Stimulated activated naive CD4-positive, alpha-beta T cell treated with Interleukin-2 at 50 U/mL for 16 hours (primary cell): ENCODE measurements around the gene SPC25.
A peak's percentile ranks its signal among the peaks of the same experiment; 100 is the strongest.
"Not testable (repeated sequence)": the region's sequence is repeated elsewhere in the genome, so short reads cannot be mapped to it uniquely, and the experiment has no call there.

ENCODE experiments used
- DNase-seq: peaks from one replicate; lab custom pipeline; 2025; lab: John Stamatoyannopoulos, UW

Gene SPC25, protein sequence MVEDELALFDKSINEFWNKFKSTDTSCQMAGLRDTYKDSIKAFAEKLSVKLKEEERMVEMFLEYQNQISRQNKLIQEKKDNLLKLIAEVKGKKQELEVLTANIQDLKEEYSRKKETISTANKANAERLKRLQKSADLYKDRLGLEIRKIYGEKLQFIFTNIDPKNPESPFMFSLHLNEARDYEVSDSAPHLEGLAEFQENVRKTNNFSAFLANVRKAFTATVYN

GRCh38 chr2:168890006-168890782 lies at the start of gene SPC25:
SPC25 (minus strand) TSS chr2:168890430; CDS start chr2:168889519, 911 bp downstream.
- peak; percentile 80 for DNase-seq

- no peak for DNase-seq
Observed at GRCh38 chr2:168939918-168940317, 49.7 kb upstream of the SPC25 start.

DNA sequence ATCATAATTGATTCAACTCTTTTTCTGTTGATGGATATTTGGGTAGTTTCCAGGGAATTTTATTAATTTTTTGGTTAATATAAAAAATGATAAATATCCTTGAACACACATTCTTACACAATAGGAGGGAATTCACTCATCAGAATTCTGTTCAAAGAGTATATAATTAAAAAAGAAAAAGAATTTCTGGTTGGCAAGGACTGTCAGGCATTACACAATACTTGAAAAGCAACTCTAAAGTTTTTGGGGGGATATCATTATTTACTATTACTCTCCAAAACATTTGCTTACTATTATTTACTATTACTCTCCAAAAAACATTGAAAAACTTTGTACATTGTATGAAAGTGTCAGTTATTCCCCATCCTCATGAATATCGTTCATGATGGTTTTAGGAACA lies 48.8 kb upstream of the SPC25 start:
- DNase-seq: no peak

- no peak for DNase-seq
Observed at GRCh38 chr2:168935810-168936581, 45.8 kb upstream of the SPC25 start.

DNA sequence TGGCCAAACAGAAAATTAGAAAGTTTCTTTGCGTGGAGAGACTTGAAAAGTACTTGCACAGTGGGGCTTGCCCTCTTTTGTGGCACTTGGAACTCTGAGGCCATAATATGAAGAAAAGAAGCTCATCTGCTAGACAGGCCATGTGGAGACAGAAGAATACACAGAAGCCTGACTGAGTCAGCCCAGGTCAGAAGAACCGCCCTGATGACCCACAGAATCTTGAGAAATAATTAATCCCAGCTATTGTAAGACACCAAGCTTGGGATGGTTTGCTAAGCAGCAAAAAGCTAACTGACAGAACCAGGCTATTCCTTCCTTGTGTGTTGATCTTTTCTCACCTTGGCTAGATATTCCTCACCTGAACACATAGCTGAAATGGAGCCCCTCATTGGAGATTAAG lies 44.6 kb upstream of the SPC25 start:
- DNase-seq: no peak

DNA sequence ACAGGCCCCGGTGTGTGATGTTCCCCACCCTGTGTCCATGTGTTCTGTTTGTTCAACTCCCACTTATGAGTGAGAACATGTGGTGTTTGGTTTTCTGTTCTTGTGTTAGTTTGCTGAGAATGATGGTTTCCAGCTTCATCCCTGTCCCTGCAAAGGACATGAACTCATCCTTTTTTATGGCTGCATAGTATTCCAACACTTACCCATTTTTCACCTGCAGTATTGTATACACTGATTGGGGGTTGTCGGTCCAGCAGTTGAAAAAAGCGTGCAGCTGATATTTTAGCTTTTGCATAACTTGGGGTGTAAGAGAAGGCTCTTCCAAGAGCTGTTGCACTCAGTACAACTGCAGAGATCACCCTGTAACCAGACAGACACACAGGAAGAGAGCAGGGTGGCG lies 41.9 kb upstream of the SPC25 start:
- not testable (repeated sequence) for DNase-seq

DNA sequence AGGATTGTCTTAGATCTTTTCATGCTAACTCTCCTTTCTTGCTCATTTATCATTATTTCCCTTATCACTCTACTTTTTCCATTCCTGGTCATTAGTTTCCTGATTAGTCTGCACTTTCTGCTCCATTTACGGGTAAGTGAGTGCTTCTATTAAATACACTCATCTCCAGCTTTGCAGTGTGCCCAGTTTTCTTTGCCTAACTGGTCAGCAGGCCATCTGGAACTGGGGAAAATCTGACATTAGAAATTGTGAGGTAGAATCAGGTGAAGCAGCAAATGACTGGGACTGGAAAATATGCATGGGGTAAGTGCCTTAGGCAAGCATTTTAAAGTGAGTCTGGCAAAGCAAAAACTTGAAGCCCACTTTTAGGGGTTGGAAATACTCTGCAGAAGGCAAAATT lies 40.0 kb upstream of the SPC25 start:
- no peak for DNase-seq

- no peak for DNase-seq
Observed at GRCh38 chr2:168929031-168929430, 38.8 kb upstream of the SPC25 start.

GRCh38 chr2:168928113-168928831 lies 38.0 kb upstream of the SPC25 start:
- DNase-seq: no peak

- no peak for DNase-seq
Observed at GRCh38 chr2:168926621-168927386, 36.6 kb upstream of the SPC25 start.

GRCh38 chr2:168920504-168921157 lies 30.4 kb upstream of the SPC25 start:
- DNase-seq: no peak

- no peak for DNase-seq
Observed at GRCh38 chr2:168916331-168916675, 26.1 kb upstream of the SPC25 start.

DNA sequence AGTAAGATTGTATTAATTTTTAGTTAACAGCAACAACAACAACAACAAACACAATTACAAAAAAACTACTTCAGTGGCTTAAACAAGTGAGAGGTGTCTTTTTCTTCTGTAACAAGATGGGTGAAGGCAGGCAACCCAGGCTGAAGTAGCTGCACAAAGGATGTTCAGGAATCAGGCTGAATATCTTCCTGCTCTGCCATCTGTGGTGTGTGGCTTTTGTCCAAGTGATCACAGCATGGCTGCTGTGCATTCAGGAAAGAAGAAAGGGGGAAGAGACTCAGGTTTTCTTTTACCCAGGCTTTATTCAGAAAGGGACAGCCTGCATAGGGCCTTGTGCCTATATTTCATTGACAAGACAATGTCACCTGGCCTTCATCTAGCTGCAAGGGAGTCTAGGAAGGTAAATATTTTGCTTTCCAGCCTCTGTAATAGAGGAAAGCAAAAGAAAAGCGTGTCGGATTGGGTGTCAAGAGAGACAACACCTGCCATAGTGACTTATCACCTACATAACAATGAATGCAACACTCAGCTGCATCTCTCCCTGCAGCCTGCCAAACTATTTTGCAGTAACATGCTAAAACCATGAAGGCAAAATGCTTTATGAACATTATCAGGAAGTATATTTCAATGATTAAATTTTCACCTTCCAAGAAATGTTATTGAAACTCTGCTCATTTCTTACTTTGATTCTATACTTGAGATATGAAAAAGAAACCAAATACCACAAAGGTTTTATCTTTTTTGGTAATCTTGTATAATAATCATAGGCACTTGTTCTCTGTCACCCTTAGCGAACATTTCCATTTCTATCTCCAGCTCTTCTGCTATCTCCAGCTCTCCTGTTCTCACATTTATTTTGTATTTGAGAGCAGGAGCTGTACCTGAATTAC lies 25.5 kb upstream of the SPC25 start:
- no peak for DNase-seq

DNA sequence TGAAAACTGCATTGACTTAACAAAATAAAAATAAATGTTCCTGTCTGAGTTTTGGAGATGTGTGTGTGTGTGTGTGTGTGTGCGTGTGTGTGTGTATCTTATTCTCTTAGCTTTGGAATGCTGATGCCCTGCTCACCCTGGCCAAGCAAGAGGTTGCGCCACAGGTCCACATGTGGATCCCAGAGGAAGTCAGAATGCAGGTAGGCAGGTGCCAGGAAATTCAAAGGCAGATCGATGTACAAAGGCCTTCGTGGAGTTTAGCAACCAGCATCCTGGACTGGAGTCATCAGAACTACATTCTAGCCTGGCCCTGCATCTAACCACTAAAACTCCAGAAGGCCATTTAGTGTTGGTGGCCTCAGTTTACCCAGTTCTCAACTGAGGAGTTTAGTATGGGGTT lies 23.3 kb upstream of the SPC25 start:
- DNase-seq: no peak

- DNase-seq: no peak
Observed at GRCh38 chr2:168912901-168913369, 22.7 kb upstream of the SPC25 start.

DNA sequence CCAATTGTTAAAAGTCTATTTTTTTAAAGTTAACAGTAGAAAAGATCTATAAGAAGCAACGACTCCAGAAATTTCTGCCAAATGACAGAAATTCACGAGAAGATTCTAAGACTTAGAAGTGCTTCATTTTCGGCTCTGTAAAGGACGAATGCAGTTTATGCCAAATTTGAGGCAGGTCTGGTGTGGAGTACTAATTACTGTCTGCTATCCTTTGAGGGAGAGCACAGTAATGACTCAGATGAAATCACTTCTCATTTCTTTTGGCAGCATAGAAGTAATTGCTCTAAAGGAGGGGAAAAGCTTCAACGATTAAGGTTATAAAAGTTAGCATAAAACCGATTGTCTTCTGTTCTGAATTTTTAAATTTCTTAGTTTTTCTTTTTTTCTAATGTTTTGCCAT lies 22.2 kb upstream of the SPC25 start:
- no peak for DNase-seq

DNA sequence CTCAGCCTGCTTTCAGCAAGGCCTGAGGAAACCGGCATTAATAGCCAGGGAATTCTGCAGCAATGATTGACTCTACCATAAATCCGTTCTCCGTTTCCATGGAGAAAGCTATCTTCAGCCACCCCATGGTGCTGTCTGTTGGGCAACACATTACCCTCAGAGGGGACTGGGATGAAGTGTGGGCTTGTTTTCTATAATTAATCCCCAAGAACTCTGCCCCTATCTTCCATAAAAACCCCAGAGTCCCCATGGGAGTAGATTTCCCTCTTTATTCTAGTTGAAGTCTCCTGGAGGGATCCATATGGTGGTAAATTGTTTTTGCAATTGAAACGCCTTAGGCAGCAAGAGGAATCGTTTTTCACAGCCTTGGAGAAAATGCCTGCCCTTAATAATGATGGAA lies 20.1 kb upstream of the SPC25 start:
- DNase-seq: no peak

GRCh38 chr2:168907940-168908662 lies 17.9 kb upstream of the SPC25 start:
- DNase-seq: no peak

DNA sequence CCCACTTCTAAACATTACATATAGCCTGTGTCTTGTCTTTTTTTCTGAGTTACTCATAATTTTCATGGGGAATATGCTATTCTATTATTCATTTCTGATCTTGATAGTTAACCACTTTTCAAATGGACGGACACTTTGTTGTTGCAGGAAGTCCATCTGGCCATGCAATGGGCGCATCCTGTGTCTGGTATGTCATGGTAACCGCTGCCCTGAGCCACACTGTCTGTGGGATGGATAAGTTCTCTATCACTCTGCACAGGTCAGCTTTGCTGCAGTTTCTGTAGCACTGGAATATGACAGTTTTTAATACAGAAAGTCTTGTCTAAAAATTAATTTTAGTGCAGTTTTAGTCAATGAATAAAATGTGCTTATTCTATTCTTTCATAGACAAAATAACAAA lies 14.1 kb upstream of the SPC25 start:
- DNase-seq: no peak
